Upper lobe of right lung (tissue), 1 donor: ENCODE results near the gene ETV7. TPM values are rescaled to one million over a fixed set of nuclear protein-coding genes. Genes with fewer than 3 reads are reported as not detected.
A peak's percentile ranks its signal among the peaks of the same experiment; 100 is the strongest.

Experiments
- ATAC-seq: fragments of 200-7000 bp; cut with Tn5 transposase; one replicate; pipeline ENCODE4 v1.9.1; 2020; ENCODE audit warnings: mild to moderate bottlenecking, moderate library complexity
- DNase-seq: peaks from one replicate; pipeline ENCODE4 v3.0.0-alpha.2; 2020
- H3K27ac ChIP-seq: fragments of 200-600 bp; one replicate; pipeline ENCODE4 v1.8.0; 2022
- H3K27me3 ChIP-seq: fragments of 200-600 bp; one replicate; pipeline ENCODE4 v1.8.0; 2022; ENCODE audit warnings: mild to moderate bottlenecking
- H3K36me3 ChIP-seq: fragments of 200-600 bp; one replicate; pipeline ENCODE4 v1.8.0; 2022
- H3K4me1 ChIP-seq: fragments of 200-600 bp; one replicate; pipeline ENCODE4 v1.8.0; 2022
- H3K4me3 ChIP-seq: fragments of 200-600 bp; one replicate; pipeline ENCODE4 v1.8.0; 2022; ENCODE audit warnings: mild to moderate bottlenecking
- H3K9me3 ChIP-seq: fragments of 200-600 bp; one replicate; pipeline ENCODE4 v1.8.0; 2022
- intact Hi-C: fragments of 100-400 bp; cut with DNase I; formaldehyde crosslinking; loops from one replicate; pipeline ENCODE4 v1.11.0; 2022
- total RNA-seq: library from RNA; stranded (reverse); fragmentation: NEBNext Ultra II Directional; extraction: Animal tissue kit (Norgen Biotek cat#: 25700); gene quantifications from one replicate; pipeline ENCODE4 v1.2.1, GENCODE V29; 2021
- TF ChIP-seq, protein P1 (sequence below): fragments of 200-600 bp; IDR thresholded peaks from one replicate; pipeline ENCODE4 v1.8.0; 2022; ENCODE audit warnings: antibody characterized with exemption
- donor health status: DM: no; HTN: yes; CAD: no; lungs with severe emphysema.

ETV7 gene
- total RNA-seq, 1 donor from 2014 or later = 6.3 TPM

DNA sequence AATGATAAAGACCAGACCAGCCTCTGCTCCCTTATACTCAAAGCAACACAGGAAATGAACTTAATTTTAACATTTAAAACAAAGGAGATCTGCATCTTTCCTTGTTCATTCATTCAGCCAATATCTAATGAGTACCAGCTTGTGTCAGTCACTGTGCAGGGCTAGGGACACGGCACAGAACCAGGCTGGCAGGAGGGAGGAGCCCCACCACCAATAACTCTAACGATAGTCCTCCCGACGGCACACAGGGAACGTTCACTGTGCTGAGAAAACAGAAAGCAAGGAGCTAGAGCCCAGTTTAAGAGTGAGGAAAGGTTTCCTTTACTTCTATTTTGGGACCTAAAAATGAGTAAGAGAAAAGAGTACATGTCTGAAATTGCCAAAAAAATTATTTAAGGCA lies 9.9 kb downstream of the ETV7 start:
- H3K9me3 ChIP-seq = no peaks in the 10 kb centered on the region
- H3K4me3 ChIP-seq = no peak overlapping the region
- H3K27ac ChIP-seq = no peak overlapping the region
- TF ChIP-seq, protein P1, sequence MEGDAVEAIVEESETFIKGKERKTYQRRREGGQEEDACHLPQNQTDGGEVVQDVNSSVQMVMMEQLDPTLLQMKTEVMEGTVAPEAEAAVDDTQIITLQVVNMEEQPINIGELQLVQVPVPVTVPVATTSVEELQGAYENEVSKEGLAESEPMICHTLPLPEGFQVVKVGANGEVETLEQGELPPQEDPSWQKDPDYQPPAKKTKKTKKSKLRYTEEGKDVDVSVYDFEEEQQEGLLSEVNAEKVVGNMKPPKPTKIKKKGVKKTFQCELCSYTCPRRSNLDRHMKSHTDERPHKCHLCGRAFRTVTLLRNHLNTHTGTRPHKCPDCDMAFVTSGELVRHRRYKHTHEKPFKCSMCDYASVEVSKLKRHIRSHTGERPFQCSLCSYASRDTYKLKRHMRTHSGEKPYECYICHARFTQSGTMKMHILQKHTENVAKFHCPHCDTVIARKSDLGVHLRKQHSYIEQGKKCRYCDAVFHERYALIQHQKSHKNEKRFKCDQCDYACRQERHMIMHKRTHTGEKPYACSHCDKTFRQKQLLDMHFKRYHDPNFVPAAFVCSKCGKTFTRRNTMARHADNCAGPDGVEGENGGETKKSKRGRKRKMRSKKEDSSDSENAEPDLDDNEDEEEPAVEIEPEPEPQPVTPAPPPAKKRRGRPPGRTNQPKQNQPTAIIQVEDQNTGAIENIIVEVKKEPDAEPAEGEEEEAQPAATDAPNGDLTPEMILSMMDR = no peak
- no peaks in the 10 kb centered on the region for H3K36me3 ChIP-seq
- intact Hi-C loops = no loop called here
- ATAC-seq (no peak), DNase-seq (no peak)
- H3K27me3 ChIP-seq = no peaks in the 10 kb centered on the region
- H3K4me1 ChIP-seq = no peaks in the 10 kb centered on the region

DNA sequence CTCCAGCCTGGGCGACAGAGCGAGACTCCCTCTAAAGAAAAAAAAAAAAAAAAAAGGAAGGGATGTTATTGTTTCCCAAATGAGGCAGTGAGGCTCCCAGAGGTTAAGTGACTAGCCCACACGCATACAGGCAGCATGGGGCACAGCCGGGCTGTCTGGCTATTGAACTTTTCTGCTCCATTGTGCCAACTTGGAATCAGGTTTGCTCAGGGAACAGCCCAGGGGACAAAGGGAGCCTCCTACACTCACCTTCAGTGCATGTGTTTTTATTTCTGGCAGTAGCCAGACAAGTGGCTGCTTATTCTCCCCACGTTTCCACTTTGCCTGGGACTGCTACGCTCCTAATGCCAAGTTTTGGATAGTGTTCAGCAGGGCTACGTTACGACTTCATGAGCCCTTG lies 10.7 kb downstream of the ETV7 start:
- Histone ChIP-seq H3K36me3 (no peaks in the 10 kb centered on the region), H3K27me3 (no peaks in the 10 kb centered on the region), H3K9me3 (no peaks in the 10 kb centered on the region), H3K4me3 (no peak overlapping the region), H3K4me1 (no peaks in the 10 kb centered on the region), H3K27ac (no peak overlapping the region)
- ATAC-seq = no peak
- TF ChIP-seq, protein P1 = no peak
- DNase-seq = no peak
- intact Hi-C loops = no loop called here

DNA sequence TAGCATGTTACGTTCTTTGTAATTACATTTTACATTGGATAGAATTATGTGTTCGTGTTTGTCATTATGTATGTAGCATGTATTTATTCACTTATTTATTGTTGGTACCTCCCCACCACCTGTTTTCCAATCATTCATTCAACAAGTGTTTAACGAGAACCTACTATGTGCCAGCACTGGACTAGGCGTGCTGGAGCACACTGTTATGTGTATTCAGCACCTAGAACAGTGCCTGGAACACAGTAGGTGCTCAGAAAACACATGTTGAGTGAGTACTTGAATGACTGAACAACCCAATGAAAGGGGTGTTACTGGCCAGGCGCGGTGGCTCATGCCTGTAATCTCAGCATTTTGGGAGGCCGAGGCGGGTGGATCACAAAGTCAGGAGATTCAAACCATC lies 11.3 kb downstream of the ETV7 start:
- H3K27me3 ChIP-seq = no peaks in the 10 kb centered on the region
- no peaks in the 10 kb centered on the region for H3K9me3 ChIP-seq
- TF ChIP-seq, protein P1 = no peak
- DNase-seq (no peak), ATAC-seq (no peak)
- H3K4me3 ChIP-seq = no peak overlapping the region
- intact Hi-C loops = no loop called here
- H3K36me3 ChIP-seq = no peaks in the 10 kb centered on the region
- no peak overlapping the region for H3K27ac ChIP-seq
- no peaks in the 10 kb centered on the region for H3K4me1 ChIP-seq

DNA sequence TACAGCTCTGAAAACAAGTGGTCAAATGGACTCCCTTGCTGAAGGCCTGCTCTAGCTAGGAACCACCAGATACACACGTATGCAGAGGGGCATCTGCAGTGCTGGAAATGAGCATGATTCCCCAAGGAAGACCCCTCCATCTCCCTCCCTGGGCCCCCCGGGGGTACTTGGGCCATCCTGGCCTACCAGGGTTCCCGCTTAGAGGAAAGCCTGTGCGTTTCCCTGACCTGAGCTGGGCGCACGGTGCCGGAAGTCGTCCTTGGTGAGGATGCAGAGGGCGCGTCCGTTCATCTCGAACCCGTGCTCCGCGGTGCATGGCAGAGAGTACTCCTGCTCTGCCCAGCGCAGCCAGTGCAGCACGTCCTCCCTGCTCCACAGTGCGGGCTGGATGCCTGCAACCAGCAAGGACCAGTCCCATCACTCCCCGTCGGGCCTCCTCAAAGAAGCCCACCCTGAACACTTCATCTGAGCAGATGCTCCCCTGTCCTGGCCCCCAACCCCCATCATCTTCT lies 11.8 kb downstream of the ETV7 start:
- H3K27me3 ChIP-seq = no peaks in the 10 kb centered on the region
- TF ChIP-seq, protein P1 = no peak
- no peaks in the 10 kb centered on the region for H3K4me1 ChIP-seq
- intact Hi-C loops = no loop called here
- no peaks in the 10 kb centered on the region for H3K9me3 ChIP-seq
- H3K36me3 ChIP-seq = no peaks in the 10 kb centered on the region
- no peak overlapping the region for H3K4me3 ChIP-seq
- peak; percentile 8 for ATAC-seq
- DNase-seq = no peak
- no peak overlapping the region for H3K27ac ChIP-seq

DNA sequence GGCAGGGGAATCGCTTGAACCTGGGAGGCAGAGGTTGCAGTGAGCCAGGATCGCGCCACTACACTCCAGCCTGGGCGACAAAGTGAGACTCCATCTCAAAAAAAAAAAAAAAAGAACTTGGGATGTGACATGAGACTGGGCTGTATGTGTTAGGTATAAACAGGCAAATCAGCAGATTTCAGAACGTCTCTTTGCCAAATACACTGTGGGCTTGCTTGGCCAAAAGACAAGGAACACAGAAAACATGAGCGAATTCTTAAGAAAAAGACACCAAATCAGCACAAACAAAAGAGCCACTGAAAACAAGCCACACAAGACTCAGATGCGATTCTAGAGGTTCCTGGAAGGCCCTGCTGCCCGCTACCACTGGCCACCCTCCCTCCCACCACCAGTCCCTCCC lies 12.5 kb downstream of the ETV7 start:
- no peak for DNase-seq

More for the DNA sequence above, 12.5 kb downstream of the ETV7 start:
- H3K36me3 ChIP-seq = no peaks in the 10 kb centered on the region
- no peaks in the 10 kb centered on the region for H3K27me3 ChIP-seq
- no peaks in the 10 kb centered on the region for H3K9me3 ChIP-seq
- no peak for ATAC-seq
- H3K4me1 ChIP-seq = no peaks in the 10 kb centered on the region
- intact Hi-C loops = no loop called here
- H3K4me3 ChIP-seq = no peak overlapping the region
- H3K27ac ChIP-seq = no peak overlapping the region
- TF ChIP-seq, protein P1 = no peak
